Hematopoietic multipotent progenitor cell (in vitro differentiated cells): Measurements from ENCODE around the gene ATP4A. TPM values are rescaled to one million over a fixed set of nuclear protein-coding genes. Genes with fewer than 3 reads are reported as not detected.

ENCODE experiments used
- DNase-seq, 3 donors: peaks; one replicate each; pipeline ENCODE4 v3.0.0-alpha.2; 2011 to 2015; ENCODE audit warnings: low read depth in 2 of 3, low spot score in 2 of 3
- total RNA-seq: library from RNA; depleted of rRNA; stranded (reverse); fragments of >200 nt; gene quantifications from one replicate; pipeline ENCODE4 v1.2.3, GENCODE V29; 2012

ATP4A gene
- total RNA-seq, 1 donor: not detected

DNA sequence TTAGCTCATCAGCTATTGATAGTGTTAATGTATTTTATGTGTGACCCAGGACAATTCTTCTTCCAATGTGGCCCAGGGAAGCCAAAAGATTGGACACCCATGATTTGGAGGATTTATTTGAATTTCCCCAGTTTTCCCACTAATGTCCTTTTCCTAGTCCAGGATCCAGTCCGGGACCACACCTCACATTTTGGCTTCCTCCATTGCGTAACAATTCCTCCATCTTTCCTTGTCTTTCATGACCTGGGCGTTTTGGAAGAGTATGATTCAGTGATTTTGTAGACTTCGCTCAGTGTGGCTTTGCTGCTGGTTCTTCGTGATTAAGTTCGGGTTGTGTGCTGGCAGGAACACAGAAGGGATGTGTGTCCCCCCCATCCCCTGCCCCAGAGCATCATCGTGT lies 3.3 kb upstream of the ATP4A start:
- DNase-seq: no peak

DNA sequence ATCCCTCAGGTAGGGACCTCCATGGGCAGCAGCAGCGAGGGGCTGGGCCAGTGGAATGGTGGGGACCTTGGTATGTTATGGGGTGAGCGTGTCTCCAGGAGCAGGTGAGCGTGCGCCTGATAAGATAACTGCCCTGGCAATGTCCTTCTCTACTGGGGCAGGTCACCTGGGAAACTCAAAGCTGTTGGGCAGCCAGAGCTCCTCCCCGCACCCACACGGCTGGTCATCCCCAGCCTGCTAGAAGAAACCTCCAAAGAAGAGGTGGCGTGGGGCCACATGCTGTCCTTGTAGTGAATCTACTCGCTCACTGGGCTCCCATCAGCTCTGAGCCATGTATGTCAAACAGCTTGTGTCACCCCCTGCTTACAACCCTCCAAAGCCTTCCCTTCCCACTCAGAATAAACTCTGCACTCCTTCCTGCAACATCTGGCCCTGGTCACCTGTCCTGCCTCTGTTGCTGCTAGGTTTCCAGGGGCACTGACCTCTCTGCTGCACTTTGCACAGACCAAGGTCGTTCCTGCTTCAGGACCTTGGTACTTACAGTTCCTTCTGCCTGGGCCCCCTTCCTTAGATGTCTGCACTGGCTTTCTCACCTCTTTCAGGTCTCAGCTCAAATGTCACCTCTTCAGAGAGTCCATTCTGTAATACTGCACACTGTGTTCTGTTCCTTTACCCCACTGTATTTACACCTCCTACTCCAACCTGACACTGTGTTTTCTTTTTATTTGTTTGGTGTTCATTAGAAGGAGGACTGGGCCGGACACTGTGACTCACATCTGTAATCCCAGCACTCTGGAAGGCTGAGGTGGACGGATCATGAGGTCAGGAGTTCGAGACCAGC lies 1.8 kb upstream of the ATP4A start:
- DNase-seq: no peak

DNA sequence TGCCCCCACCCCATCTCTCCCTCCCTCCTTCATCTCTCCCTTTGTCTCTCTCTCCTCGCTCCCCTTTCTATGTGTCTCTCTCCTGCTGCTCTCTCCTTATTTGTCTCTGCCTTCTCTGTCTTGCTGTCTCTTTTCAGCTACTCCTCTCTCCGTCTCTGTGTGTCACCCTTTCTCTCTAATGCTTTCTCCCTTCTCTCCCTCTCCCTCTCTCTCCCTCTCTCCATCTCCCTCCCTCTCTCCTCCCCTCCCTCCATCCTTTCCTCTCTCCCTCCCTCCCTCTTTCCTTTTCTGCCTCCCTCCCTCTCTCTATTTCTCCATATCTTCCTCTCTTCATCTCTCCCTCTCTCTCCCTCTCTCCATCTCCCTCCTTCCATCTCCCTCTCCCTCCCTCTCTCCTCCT lies 682 bp downstream of the ATP4A start:
- no peak for DNase-seq

DNA sequence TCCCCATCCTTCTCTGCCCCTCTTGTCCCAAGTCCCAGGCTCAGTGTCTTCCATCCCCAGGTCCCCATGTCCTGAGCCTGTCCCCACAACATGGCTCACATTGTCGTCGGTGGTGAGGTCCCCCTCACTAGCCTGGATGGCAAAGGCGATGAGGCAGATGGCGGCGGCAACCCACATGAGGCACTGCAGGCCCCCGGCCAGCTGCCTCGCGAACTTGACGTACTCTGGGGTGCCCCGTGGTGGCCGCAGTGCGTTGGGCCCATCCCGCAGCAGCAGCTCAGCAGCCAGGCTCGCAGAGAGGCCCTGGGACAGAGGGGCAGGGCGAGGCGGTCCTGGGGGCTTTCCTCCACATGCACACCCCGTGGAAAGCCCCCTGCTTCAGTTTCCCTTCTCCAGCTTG lies 1.1 kb downstream of the ATP4A start:
- no peak for DNase-seq

DNA sequence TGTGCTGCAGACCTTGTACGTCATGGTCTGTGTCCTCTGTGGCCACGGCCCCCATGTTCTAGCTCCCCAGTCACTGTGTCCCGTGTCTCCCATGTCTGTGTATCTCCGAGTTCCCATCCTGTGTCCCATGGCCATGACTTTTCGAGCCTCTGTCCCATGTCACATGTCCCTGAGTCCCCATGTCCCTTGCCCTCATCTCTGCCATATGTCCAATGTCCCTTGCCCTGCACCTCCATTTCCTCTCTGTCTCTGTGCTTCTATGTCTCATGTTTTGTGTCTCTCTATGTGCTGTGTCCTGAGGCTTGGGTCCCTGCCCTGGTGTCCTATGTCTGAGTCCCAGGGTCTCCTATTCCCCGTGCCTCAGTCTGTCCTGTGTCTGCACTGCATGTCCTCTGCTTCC lies 2.0 kb downstream of the ATP4A start:
- DNase-seq: no peak

DNA sequence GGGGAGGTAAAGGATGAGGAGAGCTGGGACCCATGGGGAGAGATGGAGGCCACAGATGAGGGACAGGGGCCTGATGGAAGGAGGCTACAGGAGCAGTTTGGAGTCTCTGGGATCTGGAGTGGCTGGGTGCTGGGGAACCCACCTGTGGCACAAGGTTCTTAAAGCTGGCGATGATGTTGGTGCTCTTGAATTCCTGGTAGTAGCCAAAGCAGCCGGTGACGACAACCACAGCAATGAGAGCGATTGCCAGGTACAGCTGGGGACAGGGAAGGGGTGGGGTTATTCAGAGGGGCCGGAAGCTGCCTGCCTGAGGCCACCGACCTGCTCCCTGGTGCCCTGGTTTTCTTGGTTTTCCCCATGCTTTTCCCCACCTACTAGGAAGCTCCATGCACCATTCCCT lies 2.8 kb downstream of the ATP4A start:
- DNase-seq: no peak

DNA sequence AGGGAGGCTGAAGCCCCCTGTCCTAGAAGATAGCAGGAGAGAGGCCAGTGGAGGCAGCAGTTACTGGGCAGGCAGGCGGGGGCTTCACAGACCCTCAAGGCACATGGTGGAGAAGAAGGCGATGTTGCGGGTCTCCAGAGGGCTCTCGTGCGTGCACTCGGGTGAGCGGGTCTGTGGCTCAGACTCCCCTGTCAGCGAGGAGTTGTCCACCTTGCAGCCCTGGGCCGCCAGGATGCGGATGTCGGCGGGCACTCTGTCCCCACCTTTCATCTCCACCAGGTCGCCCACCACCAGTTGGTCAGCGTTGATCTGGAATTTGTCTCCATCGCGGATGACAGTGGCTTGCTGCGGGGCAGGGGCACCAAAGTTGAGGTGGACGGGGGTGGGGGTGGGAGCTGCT lies 3.2 kb downstream of the ATP4A start:
- DNase-seq: no peak

DNA sequence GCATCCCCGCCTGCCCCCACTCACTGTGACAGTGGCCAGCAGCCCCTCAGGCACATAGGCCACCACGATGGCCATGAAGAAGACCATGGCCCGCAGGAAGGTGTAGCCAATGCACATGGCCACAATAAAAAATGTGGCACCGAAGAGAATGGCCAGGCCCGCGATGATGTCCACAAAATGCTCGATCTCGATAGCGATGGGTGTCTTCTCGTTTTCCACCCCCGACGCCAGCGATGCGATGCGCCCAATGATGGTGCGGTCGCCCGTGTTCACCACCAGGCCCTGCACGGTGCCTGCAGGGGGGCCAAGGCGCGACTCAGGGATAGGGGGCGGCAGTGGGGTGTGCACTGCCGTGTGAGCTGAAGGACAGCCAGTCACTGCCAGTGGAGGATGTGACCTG lies 3.7 kb downstream of the ATP4A start:
- no peak for DNase-seq

DNA sequence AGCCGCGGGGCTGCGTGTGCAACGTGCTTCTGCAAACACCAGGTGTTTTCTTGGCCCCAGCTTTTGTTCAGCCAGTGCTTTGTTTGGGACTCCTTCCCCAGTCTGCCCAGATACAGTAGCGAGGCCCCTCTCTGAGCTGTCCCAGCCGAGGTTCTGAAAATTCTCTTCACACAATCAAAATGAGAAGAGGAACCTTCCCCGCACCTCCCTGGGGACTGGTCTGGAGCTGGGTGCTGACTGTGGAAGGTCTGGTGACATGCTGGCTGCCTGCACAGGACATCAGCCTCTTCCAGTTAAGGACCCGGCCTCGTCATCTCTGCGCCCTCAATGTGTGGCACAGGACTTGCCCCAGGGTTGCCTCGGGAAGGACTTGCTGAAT lies 4.2 kb downstream of the ATP4A start:
- peak in 2 of 3 donors; percentile 14 to 44 for DNase-seq

DNA sequence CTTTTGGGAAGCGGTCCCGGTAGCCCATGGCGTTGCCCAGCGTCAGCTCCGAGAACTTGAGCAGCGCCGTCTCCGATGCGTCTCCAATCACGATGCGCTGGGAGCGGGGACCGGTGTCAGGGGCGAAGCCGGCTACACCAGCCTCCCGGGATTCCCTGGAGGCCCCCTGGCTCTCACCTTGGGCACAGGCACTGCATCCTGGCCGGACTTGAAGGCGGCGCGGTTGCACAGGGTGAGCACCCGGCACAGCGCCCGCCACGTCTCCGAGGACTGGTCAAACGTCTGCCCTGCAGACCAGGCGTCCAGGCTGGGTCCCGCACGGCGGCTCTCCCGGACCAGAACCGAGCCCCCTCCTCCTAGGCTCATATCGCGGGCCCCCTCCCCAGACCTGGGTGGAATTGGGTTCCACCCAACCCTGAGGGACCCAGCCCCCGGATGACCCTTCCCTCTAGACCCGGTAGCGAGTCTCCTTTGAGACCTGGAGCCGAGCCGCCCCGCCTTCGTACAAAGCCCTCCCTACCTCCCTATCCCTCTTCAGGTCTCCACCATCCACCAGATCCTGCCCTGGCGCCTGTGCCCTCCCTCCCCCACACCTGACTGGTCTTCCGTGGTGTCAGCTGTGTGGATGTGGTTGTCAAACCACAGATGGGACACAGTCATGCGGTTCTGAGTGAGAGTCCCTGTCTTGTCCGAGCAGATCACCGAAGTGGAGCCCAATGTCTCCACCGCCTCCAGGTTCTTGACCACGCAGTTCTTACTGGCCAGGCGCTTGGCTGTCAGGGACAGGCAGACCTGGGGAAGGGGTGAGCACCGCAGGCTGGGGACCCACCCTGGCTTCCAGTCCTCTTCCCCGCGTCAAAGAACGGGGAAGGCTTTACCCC lies 4.8 kb downstream of the ATP4A start:
- DNase-seq: no peak

DNA sequence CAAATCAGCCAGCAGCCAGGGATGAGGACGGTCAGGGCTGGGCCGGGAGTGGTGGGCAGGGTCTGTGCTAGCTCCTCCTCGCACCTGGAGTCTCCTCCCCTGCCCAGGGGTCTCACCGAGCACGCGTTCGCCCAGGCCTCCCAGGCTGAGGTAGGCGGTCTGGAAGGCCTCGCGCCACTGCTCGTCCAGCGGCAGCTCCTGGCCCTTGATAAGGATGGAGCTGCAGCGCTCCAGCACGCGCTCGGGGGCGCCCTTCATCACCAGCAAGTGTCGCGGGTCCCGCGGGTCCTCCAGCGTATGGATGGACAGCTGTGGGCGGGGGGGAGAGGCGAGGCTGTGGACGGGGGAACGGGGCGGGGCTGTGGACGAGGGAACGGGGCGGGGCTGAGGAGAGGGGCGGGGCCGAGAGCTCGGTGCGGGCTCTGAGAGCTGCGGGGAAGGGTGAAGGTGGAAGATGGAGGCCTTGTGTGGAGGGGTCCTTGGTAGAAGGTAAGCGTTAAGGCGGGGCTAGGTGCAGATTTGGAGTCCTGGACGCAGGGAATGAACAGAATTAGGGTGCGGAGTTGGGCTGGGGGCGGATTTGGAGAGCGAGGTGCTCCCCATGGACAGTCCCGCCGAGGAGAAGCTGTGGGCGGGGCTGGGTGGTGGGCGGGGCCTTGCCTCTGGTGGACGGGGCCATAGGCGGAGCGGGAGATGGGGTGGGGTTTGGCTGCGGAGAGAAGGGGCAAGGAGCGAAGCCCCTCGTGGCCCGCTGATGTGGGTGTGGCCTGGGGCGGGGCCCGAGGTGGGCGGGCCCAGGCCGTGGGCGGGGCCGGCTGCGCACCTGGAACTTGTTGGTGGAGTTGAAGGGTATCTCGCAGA lies 5.7 kb downstream of the ATP4A start:
- DNase-seq: peak in 2 of 3 donors; percentile 72 to 80

DNA sequence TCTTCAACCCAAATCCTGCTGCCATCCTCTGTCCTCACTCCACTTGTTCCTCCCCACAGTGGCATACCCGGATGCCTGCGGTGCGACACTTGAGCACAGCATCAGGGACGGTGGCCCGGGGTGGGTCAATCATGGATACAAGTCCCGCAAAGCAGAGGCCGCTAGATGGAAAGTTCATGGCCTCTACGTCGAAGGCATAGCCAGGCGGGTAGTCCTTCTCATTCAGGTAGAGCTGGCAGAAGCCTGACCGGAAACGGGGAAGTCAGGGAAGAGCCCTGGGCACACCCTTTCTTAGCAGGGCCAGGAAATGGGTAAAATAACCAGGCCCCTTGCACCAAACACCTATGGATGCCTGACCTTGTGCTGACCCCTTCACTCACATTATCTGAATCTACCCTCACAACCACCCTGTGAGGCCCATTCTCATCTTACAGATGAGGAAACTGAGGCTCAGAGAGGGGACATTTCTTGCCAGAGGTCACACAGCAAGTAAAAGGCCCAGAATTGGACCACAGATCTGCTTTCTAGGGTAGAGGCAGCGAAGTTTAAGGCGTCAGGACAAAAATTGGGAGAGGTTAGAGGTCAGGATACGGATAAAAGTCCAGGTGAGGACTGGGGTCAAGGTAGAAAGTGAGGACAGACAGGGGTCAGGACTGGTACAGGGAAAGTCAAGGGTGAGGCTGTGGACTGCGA lies 6.5 kb downstream of the ATP4A start:
- DNase-seq: no peak

DNA sequence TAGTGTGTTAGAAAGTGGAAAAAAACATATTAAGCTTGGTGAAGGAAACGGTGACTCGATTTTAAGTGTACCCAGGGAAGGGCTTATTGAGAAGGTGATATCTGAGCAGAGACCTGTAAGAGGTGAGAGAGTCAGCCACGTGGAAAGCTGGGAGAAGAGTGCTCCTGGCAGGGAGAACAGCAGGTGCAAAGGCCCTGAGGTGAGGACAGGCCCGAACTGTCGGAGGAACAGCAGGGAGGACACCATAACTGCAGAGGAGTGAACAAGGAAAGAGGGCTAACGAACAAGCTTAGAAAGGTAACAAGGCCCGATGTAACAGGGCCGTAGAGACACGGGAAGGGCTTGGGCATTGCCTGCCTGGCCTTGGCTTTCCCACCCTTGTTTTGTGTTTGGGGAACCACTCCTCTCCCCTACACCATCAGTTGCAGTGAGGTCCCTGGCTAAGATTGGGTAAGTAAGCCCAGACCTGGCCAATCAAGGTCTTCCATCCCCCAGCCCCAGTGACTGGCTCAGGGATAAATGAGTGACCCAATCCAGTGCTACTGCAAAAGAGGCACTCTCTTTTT lies 7.3 kb downstream of the ATP4A start:
- DNase-seq: no peak

DNA sequence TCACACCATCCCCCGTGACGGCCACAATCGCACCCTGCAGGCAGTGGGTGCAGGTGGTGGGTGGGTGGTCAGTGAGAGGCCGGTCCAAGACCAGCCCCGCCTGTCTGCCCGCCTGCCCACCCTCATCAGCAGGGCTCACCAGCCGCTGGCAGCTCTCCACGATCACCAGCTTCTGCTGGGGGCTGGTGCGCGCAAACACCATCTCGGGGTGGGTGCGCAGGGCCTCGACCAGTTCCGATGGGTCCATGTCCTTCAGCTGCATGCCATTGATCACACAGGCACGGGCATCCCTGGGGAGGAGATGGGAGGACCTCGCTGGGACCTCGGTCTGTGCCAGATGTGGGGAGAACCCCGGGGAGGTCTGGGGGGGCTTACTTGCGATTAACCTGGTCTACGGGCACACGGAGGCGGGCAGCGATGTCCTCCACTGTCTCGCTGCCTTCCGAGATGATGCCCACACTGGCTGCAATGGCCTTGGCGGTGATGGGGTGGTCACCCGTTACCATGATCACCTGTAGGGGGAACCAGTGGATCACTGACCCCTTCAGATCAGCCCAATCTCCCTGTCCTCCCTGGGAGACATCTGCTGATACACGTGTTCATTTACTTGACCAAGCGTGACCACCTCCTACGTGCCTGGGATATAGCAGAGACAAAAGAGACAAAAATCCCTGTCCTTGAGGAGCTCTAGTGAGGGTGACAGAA lies 8.0 kb downstream of the ATP4A start:
- DNase-seq: no peak

DNA sequence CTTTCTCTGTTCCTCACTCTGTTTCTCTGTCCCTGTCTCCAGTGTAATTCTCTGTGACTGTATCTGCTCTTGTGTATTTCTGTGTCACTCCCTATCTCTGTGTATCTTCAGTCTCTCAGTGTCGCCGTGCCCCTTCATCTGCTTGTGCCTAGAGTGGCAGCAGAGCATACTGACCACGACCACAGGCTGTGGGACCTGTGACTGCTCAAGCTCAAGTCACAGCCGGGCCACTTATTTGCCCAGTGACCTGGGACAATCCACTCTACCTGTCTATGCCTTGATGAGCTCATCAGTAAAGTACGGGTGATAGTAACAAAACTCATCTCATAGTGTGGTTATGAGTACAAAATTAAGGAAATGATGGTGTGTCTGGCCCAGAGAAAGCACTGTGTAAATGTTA lies 9.4 kb downstream of the ATP4A start:
- no peak for DNase-seq

DNA sequence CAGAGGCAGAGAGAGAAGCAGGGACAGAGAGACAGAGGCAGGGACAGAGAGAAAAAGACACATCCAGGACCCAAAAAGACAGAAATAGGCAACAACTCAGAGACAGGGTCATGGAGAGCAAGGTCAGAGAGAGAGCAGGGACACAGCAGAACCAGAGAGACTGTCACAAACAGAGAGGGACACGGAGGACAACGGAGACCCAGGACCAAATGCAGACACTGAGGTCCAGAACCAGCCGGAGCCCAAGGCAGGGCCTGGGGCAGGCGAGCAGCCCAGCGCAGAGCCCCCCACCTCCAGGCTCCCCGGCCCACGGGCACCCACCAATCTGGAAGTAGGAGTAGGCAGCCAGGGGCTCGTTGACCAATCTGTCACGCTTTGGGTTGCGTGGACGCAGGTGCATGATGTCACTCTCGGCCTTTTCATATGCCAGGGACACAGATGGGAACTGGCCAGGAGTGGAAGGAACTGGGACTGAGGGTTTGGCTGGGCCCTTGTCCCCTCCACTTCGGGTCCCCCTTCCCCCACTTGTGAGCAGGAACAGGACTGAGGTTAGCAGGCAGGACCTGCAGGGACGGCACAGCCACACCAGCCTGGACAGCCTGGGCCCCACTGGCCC lies 10.0 kb downstream of the ATP4A start:
- DNase-seq: no peak

DNA sequence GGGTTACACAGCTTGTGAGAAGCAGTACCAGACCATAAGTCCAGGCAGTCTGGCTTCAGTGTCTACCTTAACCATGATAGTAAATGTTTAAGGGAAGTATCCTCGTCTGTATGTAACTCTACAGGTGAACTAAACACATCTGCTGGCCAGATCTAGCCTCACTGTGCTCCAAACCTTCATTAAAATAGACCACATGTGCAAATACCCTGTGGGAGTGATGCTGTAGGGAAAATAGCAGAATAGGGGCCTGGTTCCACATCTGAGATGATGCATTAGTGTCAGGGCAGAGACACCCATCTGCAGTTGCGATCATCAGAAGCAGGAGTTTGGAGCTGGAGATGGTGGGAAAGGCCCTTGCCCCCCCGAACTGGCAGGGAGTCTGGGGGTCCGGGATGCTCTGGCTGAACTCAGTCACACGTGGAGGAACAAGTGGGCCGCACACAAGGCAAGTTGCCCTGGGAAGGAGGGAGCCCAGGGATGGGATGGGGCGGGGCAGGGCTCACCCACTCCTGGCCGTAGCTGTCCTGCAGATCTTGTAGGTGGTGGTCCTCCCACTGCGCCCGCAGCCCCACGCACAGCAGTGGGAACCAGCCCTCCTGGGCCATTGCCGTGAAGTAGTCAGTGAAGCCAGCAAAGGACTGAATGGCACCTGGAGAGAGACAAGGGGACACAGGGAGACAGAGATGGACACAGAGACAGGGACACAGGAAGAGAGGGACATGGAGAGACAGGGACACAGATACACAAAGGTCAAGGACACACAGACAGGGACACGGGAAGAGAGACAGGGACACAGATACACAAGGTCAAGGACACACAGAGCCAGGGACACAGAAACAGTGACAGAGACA lies 10.7 kb downstream of the ATP4A start:
- DNase-seq: no peak
